ENCODE results near the gene SP7.

Gene SP7

GRCh38 chr12:53336181-53336681 lies at the start of gene SP7:
Gene SP7, minus strand, starts transcription at chr12:53336354. Its CDS starts 708 bp downstream, at chr12:53335646.
- no peak for TF ChIP-seq CTCF (IDR thresholded peaks at IDR 0.05)

GRCh38 chr12:53383258-53383657 lies 47.1 kb upstream of the SP7 start:
- no peak for TF ChIP-seq CTCF (IDR thresholded peaks at IDR 0.05)

- peak; percentile 59; the same call in 1 of the 2 replicates for TF ChIP-seq CTCF (IDR thresholded peaks at IDR 0.05)
Measured at GRCh38 chr12:53381731-53382630, 45.8 kb upstream of the SP7 start.

- no peak for TF ChIP-seq CTCF (IDR thresholded peaks at IDR 0.05)
Measured at GRCh38 chr12:53380794-53381730, 44.9 kb upstream of the SP7 start.

- TF ChIP-seq CTCF (IDR thresholded peaks at IDR 0.05), result no peak
Measured at GRCh38 chr12:53380104-53380793, 44.1 kb upstream of the SP7 start, which contains the start of gene SP1. Gene SP1, plus strand, starts transcription at chr12:53380176. Its CDS starts 116 bp downstream, at chr12:53380292.

GRCh38 chr12:53379389-53380103 lies 43.4 kb upstream of the SP7 start:
- no peak for TF ChIP-seq CTCF (IDR thresholded peaks at IDR 0.05)
